GM19395 (cell line): ENCODE data around the gene SDHA.
"Not testable (repeated sequence)": the region's sequence is repeated elsewhere in the genome, so short reads cannot be mapped to it uniquely, and the experiment has no call there.

ENCODE experiments used
- ATAC-seq: cut with Tn5 transposase; IDR thresholded peaks from one replicate; pipeline ENCODE4 v1.9.1; 2021; ENCODE audit warnings: mild to moderate bottlenecking, moderate library complexity; ENCODE audit not compliant: unreplicated experiment

Gene SDHA

GRCh38 chr5:196350-196749 lies 21.8 kb upstream of the SDHA start:
- ATAC-seq = no peak

DNA sequence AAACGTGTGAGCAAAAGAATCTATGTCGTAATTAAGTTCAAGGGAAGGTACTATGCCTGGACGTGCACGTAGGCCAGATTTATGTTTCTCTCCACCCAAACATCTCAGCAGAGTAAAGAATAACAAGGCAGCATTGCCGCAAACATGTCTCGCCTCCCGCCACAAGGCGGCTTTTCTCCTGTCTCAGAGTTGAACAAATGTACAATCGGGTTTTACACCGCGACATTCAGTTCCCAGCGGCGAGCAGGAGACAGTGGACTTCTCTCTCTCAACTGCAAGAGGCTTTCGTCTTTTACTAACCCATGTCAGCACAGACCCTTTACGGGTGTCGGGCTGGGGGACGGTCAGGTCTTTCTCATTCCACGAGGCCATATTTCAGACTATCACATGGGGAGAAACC lies 21.1 kb upstream of the SDHA start:
- ATAC-seq = not testable (repeated sequence)

DNA sequence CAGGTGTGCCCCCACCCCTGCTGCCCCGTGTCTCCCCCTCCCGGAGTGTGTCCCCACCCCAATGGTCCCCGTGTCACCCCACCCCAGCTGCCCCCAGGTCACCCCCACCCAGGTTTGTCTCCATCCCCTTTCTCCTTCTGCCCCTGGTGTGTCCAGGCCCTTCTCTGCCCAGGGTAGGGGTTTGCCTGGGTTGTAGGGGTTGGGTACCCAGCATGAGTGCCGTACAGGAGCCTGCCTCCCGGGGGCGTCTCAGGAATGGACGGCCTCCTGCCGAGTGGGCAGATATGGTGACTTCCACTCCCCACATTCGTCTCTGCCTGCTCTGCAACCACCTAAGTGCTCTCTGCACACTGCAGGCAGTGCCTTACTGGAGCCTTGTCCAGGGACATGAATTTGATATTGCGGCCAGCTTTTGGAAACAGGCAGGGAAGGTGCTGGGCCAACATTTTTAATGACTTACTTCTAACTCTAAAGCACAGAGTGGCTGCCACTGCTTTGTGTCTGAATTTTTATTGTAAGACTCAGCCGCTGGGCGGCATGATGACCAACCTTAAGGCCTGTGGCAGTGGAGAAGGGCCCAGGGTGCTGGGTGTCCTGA lies 20.1 kb upstream of the SDHA start:
- ATAC-seq = no peak

GRCh38 chr5:198516-199196 lies 19.5 kb upstream of the SDHA start:
- no peak for ATAC-seq

- no peak for ATAC-seq
These were observed 18.7 kb upstream of the SDHA start for GRCh38 chr5:199197-199949.

DNA sequence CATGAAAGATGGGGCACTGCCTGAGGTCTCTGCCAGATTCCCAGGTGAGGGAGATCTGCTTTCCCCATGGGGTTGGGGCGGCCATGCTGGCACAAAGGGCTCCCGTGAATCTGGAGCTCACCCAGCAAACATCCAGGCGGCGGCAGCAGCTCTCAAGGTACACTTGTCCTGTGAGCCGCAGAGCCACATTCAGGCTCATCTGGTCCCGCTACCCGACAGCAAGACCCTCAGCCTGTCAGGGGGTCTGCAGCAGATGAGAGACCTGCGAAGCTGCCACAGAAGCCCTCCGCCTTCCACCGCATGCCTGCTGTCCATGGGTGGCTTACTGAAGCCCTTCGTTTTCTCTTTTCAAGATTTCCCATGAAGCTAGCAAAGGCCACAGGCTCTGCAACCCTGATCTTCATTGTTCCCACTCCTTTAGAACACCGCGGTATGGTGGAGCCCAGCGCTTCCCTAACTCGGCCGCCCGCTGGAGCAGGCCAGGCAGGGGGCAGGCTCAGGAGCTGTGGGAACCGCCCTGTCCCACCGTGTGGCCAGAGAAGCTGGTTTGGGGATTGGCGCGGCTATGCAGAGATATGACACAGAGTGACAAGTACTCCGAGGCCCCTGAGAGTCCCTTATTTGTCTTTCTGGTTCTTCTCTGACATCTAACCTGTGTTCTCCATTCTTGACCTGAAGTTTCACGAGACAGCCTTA lies 18.0 kb upstream of the SDHA start:
- ATAC-seq = no peak

DNA sequence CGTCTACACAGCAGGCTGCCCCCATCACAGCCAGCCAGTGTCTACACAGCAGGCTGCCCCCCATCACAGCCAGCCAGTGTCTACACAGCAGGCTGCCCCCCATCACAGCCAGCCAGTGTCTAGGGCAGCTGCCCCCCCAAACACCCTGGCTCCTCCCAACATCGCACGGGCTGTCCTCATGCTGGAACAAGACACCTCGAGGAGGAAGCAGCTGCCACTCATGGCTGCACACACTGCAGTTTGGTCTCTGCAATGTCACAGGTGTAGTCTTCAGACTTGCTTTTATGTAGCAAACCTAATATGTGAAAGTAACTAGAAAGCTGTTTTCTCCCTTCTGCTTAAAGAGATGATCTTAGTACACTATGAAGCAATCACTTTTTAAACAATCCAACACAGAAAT lies 17.1 kb upstream of the SDHA start:
- ATAC-seq = no peak

- no peak for ATAC-seq
These were observed 16.4 kb upstream of the SDHA start for GRCh38 chr5:201672-202071.

DNA sequence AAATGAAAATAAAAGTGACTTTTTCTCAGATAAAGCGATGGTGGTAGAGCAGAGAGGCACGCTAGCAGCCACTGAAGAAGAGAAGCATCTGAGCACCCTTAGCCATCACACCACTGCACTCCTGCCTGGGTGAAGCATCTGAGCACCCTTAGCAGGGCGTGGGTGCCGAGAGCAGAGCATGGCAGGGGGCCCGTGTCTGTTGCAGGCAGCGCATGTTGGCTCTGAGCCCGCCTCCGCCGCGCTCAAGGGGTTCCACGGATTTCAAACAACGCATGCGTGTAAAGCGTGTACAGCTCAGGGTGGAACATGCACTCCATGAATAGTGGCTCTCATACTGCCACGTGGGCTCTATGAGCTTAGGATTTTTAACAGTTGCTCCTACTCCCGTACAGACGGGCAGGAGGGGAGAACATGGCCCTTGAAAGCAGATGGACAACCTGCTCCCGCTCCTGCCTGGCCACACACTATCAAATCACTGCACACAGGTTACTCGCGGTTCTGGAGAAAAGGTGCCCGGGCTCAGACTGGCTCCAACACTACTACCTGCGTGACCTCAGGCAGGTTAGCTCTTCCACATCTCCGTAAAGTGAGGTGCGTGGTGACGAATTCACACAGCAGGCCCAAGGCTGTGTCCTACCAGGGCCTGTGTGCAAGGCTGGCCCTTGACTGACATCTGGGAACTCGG lies 14.7 kb upstream of the SDHA start:
- ATAC-seq = no peak

DNA sequence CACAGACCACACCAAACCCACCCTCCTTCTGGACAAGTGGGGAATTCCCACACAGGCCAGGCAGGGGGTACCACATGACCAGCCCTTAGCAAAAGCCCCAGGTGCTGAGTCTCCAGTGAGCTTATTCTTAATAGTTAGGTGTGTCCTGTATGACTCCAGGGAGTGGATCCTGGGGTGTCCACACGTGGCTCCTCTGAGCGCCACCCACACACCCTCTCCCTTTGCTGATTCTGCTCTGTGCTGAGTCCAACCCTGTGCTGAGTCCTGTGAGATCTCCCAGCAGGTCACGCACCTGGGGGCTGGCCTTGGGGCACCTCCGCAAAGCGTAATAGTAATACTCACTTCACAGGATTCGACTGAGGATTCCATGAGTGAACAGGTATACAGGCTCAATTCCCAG lies 14.1 kb upstream of the SDHA start:
- ATAC-seq = no peak

- ATAC-seq = no peak
These were observed 13.7 kb upstream of the SDHA start for GRCh38 chr5:204462-204861.

GRCh38 chr5:204966-205670 lies 13.0 kb upstream of the SDHA start:
- no peak for ATAC-seq

DNA sequence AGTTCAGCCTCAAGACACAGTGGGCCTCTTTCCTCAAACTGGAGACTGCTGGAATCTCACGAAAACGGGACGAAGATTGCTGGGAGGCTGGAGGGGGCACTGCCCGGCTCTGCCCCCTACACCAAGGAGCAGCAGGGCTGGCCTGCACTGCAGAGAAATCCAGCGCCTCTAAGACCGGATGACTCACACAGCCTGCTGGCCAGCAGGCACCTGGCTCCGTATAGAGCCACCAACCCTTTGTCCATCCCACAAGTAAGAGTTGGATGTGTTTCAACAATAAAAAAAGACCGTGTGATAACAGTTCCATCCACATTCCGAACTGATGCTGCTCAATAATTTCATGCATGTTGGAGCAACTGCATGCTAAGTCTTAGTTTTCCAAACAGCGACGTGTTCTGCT lies 11.7 kb upstream of the SDHA start:
- ATAC-seq = no peak

GRCh38 chr5:206927-207536 lies 11.1 kb upstream of the SDHA start:
- no peak for ATAC-seq

DNA sequence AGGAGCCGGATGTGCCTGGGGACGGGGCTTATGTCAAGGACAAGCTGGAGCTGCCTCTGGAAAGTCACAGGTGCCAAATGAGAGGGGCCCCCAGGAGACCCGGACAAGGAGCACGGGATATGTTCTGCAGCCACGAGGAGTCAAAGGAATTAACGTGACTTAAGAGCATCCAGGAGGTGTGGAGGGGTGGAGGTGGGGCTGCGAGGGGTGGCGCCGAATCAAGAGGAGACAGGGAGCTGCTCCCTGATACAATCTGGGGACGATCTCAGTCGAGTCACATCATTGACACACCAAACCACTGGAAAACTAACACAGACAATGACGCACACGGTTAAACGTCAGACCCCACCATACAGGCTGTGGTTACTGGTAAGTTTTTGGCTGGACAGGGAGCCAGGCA lies 10.5 kb upstream of the SDHA start:
- no peak for ATAC-seq

DNA sequence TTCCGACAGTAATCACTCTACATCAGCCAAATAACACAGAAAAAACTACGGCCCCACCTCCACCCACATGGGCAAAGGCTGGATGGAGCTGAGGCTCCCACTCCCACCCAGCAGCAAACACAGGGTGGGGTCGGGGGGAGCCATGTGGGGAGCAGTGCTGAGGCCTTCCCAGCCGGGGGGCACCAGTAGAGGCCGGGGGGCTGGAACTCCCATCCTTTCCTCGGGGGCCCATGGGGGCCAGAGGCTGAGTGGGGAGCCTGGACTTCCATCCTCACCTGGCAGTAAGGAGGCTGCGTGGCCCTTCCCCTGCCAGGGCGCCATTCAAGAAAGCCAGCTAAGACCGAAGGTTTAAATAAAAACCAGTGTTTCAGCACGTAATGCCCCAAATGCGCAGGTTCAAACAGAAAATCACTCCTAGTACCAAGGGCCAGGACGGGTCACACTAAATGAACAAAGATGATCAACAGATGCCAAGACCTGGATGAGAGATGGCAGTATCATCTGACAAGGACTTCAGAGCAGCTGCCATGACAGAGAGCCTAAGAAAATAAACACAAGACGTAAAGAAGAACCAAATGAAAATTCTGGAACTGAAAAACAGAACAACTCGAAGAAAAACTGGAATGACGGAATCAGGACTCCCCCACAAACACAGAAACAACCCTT lies 9.5 kb upstream of the SDHA start:
- no peak for ATAC-seq

- no peak for ATAC-seq
These were observed 4.2 kb upstream of the SDHA start for GRCh38 chr5:213803-214395.

GRCh38 chr5:215256-215655 lies 2.9 kb upstream of the SDHA start:
- not testable (repeated sequence) for ATAC-seq

DNA sequence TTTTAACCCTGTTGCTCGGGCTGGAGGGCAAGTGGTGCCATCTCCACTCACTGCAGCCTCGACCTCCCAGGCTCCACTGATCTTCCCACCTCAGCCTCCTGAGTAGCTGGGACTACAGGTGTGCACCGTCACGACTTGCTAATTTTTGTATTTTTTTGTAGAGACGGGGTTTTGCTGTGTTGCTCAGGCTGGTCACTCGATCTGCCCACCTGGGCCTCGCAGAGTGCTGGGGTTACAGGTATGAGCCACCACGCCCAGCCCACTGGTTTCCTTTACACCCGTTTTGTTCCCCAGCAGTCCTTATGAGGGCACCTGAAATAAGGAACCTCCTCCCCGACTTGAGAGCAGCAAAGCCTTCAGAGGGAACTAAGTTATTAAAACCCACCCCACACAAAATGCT lies 2.0 kb upstream of the SDHA start:
- ATAC-seq = not testable (repeated sequence)
